BJ (cell line): ENCODE measurements around the gene GREB1. TPM values are rescaled to one million over a fixed set of nuclear protein-coding genes. Genes with fewer than 3 reads are reported as not detected.

Experiments
- CTCF ChIA-PET: fragments of 350-600 bp; formaldehyde crosslinking; extraction: SDS; loops from one replicate; lab custom pipeline; 2021; ENCODE audit warnings: antibody characterized with exemption, inconsistent platforms; lab: Yijun Ruan, JAX
- POLR2A ChIA-PET: fragments of 300-600 bp; sonication (Branson Sonifier 250); formaldehyde crosslinking; extraction: SDS; loops from one replicate; lab custom pipeline; 2021; ENCODE audit warnings: antibody characterized with exemption; lab: Charles Lee
- DNase-seq: peaks from one replicate; pipeline ENCODE4 v3.0.0-alpha.2; 2011; ENCODE audit warnings: low read depth
- H3K27me3 ChIP-seq: 2 replicates; pipeline ENCODE4 v1.6.0; 2011; ENCODE audit warnings: low read length; ENCODE audit not compliant: control insufficient read depth, insufficient read depth
- H3K36me3 ChIP-seq: 2 replicates; pipeline ENCODE4 v1.5.1; 2011; ENCODE audit warnings: low read length; ENCODE audit not compliant: control insufficient read depth, insufficient read depth
- H3K4me3 ChIP-seq: 2 replicates; pipeline ENCODE4 v1.5.1; 2011; ENCODE audit warnings: low read depth, mild to moderate bottlenecking, control low read depth, low read length
- polyA plus RNA-seq: library from polyadenylated mRNA; depleted of rRNA; stranded (reverse); fragments of >200 nt; gene quantifications from 2 replicates; pipeline ENCODE4 v1.2.3, GENCODE V29; 2011
- TF ChIP-seq, protein P1 (sequence below): IDR thresholded peaks from 2 replicates; pipeline ENCODE4 v1.5.1; 2011; ENCODE audit warnings: low read depth, mild to moderate bottlenecking, control low read depth, inconsistent platforms, low read length, moderate library complexity; ENCODE audit not compliant: insufficient read depth

GREB1 gene
- polyA plus RNA-seq, 1 experiment = not detected

DNA sequence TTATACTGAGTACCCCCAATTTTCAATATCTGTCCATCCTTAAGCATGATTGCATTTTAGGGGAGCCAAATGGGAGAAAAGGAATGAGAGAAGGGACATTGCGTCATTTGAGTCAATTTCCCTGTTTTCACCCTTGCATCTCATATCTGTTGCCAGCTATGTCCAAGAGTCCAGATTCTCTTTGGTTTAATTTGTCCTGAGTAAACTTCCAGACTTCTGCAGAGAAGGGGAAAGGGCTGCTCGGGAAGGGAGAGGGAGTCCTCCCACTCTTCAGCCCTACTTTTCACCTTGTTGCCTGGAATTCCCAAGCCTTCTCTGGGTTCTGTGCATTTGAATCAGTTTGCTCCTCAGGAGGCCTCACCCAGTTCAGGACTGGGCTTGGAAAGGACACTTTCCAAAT, 16.5 kb downstream of the GREB1 start:
- no peak for DNase-seq
- ChIA-PET POLR2A (no interaction called here), CTCF (interaction anchor here (2.2 kb wide), 1 partner anchor 32 kb away, joined by 8 read pairs; no protein-coding TSS in a partner anchor)
- TF ChIP-seq, protein P1, sequence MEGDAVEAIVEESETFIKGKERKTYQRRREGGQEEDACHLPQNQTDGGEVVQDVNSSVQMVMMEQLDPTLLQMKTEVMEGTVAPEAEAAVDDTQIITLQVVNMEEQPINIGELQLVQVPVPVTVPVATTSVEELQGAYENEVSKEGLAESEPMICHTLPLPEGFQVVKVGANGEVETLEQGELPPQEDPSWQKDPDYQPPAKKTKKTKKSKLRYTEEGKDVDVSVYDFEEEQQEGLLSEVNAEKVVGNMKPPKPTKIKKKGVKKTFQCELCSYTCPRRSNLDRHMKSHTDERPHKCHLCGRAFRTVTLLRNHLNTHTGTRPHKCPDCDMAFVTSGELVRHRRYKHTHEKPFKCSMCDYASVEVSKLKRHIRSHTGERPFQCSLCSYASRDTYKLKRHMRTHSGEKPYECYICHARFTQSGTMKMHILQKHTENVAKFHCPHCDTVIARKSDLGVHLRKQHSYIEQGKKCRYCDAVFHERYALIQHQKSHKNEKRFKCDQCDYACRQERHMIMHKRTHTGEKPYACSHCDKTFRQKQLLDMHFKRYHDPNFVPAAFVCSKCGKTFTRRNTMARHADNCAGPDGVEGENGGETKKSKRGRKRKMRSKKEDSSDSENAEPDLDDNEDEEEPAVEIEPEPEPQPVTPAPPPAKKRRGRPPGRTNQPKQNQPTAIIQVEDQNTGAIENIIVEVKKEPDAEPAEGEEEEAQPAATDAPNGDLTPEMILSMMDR = no peak
- Histone ChIP-seq H3K4me3 (no peak overlapping the region), H3K27me3 (peaks cover 10% of the 10 kb centered on the region), H3K36me3 (no peaks in the 10 kb centered on the region)

DNA sequence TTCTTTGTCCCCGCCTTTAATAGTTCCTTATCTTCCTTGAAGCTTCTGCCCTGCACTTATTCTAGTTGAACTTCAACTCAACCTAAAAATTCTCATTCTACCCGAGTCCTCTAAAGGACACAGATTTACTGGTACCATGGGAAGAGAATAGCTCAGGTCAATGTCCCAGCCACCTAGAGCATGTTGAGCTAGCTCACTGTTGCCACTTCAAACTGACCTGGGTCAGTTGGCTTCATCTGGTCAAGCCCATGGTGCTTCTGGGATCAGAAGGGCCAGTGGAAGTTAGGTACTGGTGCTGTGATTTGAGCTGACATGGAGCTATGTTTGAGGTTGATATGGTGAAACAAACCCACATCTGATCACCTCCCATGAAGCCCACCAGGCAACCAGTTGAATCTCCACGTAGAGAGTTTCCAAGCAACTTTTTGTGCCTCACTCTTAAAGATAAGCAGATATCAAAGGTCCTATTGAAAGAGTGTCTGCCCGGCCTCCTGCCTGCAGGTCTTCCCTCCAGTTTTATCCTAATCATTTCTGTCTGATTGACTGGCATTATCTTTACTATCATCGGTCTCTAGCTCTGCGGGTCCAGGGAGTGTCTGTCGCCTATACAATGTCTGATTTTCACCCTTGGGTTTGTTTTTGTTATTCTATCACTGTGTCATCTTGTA, 17.2 kb downstream of the GREB1 start:
- POLR2A ChIA-PET = no interaction called here
- H3K4me3 ChIP-seq = no peak overlapping the region
- H3K36me3 ChIP-seq = no peaks in the 10 kb centered on the region
- DNase-seq = no peak
- CTCF ChIA-PET = interaction anchor here (2.2 kb wide), 1 partner anchor 31 kb away, joined by 8 read pairs; no protein-coding TSS in a partner anchor
- TF ChIP-seq, protein P1 = no peak
- peaks cover 11% of the 10 kb centered on the region for H3K27me3 ChIP-seq

DNA sequence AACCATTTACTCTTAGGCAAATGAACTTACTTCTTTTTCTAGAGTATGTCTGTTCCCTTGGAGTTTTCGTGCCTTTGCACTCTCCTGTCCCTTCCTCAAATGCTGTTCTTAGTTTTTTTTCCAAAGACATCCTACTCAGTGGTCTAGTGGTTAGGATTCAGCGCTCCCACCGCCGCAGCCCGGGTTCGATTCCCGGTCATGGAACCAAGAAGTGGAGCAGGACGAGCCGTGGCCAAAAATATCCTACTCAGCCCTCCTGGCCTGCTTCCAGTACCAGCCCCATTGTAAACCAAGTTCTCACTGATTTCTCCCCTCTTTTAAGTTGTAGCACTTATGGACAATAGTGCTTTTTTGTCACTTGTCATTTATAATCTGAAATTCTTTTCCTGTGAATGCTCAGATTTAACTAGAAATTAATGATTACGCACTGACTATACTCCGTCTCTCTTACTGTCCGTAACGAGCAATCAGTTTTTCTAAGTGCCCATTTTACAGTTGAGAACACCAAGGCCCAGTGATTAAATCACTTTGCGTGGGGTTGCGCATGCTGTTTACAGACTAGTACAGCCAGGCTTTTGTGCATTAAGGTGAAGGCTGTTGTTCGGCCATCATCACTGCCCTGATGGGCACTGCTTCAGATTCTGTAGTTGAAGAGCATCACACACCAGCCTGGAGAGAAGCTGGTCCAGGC, 17.9 kb downstream of the GREB1 start:
- ChIA-PET POLR2A (no interaction called here), CTCF (interaction anchor here (2.2 kb wide), 1 partner anchor 31 kb away, joined by 8 read pairs; no protein-coding TSS in a partner anchor)
- H3K4me3 ChIP-seq = no peak overlapping the region
- no peak for DNase-seq
- peaks cover 14% of the 10 kb centered on the region for H3K27me3 ChIP-seq
- H3K36me3 ChIP-seq = no peaks in the 10 kb centered on the region
- TF ChIP-seq, protein P1 = no peak

DNA sequence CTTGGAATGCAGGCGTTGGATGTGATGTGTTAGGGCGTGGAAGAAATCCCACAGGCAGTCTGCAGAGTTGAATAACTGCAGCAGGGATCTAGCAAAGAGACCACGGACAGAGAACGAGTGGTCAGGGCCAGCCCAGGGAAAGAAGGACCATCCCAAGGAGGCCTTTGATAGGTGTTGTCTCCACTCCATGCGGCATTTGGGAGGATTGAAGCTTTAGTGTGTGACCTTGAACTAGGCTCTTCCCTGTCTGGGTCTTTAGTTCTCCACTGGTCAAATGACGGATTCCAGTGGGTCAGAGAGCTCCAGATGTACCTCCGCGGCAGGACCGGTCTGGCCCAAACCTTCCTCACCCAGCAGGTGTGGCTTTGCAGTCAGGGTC, 18.4 kb downstream of the GREB1 start:
- CTCF ChIA-PET = no interaction called here
- DNase-seq = no peak
- TF ChIP-seq, protein P1 = no peak
- H3K4me3 ChIP-seq = no peak overlapping the region
- H3K36me3 ChIP-seq = no peaks in the 10 kb centered on the region
- H3K27me3 ChIP-seq = peaks cover 14% of the 10 kb centered on the region
- POLR2A ChIA-PET = no interaction called here

DNA sequence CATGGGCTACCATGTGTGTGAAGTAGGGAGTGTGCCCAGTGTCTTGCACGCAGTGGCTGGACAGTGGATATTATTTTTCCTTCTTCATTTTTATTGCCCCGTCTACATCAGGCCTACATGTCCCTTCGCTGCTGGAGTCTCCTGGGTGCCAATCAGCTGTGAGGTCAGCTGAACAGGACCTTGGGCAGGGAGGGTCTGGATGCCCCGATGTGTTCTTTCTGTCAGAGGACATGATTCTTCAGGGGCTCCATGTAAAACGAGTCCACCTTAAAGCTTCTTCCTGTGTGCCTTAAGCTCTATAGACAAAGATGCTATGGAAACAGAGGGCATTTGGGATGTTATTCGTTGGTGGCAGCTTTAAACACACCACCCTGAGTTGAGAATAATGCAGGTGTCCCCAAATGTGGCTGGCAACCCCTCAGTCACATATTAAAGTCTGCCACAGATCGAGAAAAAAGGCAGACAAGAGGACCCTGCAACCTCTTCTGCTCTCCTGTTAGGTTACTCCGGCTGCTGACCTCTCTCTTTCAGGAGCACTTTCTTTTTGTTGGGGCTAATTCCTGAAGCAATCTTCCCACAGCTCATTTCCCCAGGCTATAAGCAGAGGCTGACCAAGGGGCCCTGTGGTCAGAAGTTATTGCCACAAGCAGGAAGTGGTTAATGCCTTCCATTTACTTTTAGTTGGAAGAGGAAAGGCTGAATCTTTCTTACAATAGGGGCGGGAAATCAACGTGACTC, 20.0 kb downstream of the GREB1 start:
- POLR2A ChIA-PET = no interaction called here
- Histone ChIP-seq H3K27me3 (peaks cover 17% of the 10 kb centered on the region), H3K36me3 (no peaks in the 10 kb centered on the region), H3K4me3 (no peak overlapping the region)
- CTCF ChIA-PET = interaction anchor here (1.5 to 2.8 kb wide), 2 partner anchors 30 to 76 kb away, joined by 3 to 14 read pairs; no protein-coding TSS in a partner anchor
- TF ChIP-seq, protein P1 = no peak
- no peak for DNase-seq
